ENCODE results near the gene FAAH2.
A peak's percentile ranks its signal among the peaks of the same experiment; 100 is the strongest.
"Not testable (repeated sequence)": the region's sequence is repeated elsewhere in the genome, so short reads cannot be mapped to it uniquely, and the experiment has no call there.

The FAAH2 gene

DNA sequence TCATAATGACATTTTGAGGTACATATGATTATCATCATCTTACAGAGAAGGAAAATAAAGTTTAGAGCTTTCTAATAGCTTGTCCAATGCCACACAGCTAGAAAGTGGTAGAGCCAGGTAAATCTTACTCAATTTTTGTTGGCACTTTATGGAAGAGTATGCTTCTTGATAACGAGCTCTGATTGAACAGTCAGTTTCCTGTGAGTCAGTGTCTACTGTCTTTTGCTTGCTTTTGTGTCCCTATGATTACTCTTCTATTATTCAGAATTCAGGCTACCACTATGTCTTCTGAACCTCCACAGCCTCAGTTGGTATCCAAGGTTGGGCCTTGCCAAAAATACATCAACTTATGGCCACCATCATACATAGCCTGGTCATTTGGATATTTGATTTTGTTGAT, 2.6 kb downstream of the FAAH2 start:
- H3K9me3 ChIP-seq (replicated peaks; ENCODE audit: insufficient read depth, low read length) = no peaks in the 10 kb centered on the region
- H4K20me1 ChIP-seq (ENCODE audit: insufficient read depth, low read length) = no peaks in the 10 kb centered on the region
- TF ChIP-seq EZH2phosphoT487 (IDR thresholded peaks at IDR 0.05; ENCODE audit: low read length) (no peak), CTCF (IDR thresholded peaks at IDR 0.05; ENCODE audit: low read length) (no peak), EZH2 (optimal IDR thresholded peaks at IDR 0.05; ENCODE audit: low read depth, low read length) (no peak)
- H3K36me3 ChIP-seq (replicated peaks; ENCODE audit: insufficient read depth, low read length) = peaks cover 8% of the 10 kb centered on the region; the same call in 1 of the 2 replicates
- no peaks in the 10 kb centered on the region for H3K9me2 ChIP-seq (replicated peaks; ENCODE audit: insufficient read depth, low read length)
- H3K4me1 ChIP-seq (ENCODE audit: low read length) = peaks cover 18% of the 10 kb centered on the region
- no peak overlapping the region for H2AFZ ChIP-seq (ENCODE audit: low read length)
- H3K27ac ChIP-seq (ENCODE audit: low read length) = no peak overlapping the region
- H3K4me3 ChIP-seq (ENCODE audit: low read length) = no peak overlapping the region
- no peaks in the 10 kb centered on the region for H3K27me3 ChIP-seq (replicated peaks; ENCODE audit: insufficient read depth, low read length)
- H3K4me2 ChIP-seq (ENCODE audit: low read depth, low read length) = 0 out of 2 replicates have a peak overlapping the region, but pooled peaks have one; percentile 2
- DNase-seq = no peak
- no peak overlapping the region for H3K9ac ChIP-seq (ENCODE audit: low read length)
- H3F3A ChIP-seq (ENCODE audit: insufficient read depth, low read length) = peaks cover 32% of the 10 kb centered on the region
- H3K79me2 ChIP-seq (ENCODE audit: low read length) = peaks cover 34% of the 10 kb centered on the region

- peaks cover 12% of the 10 kb centered on the region for H3K79me2 ChIP-seq (ENCODE audit: low read length)
- no peaks in the 10 kb centered on the region for H3K4me1 ChIP-seq (ENCODE audit: low read length)
- no peak overlapping the region for H2AFZ ChIP-seq (ENCODE audit: low read length)
- TF ChIP-seq EZH2phosphoT487 (IDR thresholded peaks at IDR 0.05; ENCODE audit: low read length) (no peak), CTCF (IDR thresholded peaks at IDR 0.05; ENCODE audit: low read length) (no peak), EZH2 (optimal IDR thresholded peaks at IDR 0.05; ENCODE audit: low read depth, low read length) (no peak)
- no peaks in the 10 kb centered on the region for H3F3A ChIP-seq (ENCODE audit: insufficient read depth, low read length)
- H3K9me3 ChIP-seq (replicated peaks; ENCODE audit: insufficient read depth, low read length) = no peaks in the 10 kb centered on the region
- H3K4me3 ChIP-seq (ENCODE audit: low read length) = no peak overlapping the region
- no peak overlapping the region for H3K9ac ChIP-seq (ENCODE audit: low read length)
- H3K27me3 ChIP-seq (replicated peaks; ENCODE audit: insufficient read depth, low read length) = no peaks in the 10 kb centered on the region
- no peaks in the 10 kb centered on the region for H3K9me2 ChIP-seq (replicated peaks; ENCODE audit: insufficient read depth, low read length)
- no peaks in the 10 kb centered on the region for H4K20me1 ChIP-seq (ENCODE audit: insufficient read depth, low read length)
- no peak overlapping the region for H3K27ac ChIP-seq (ENCODE audit: low read length)
- peaks cover 8% of the 10 kb centered on the region; the same call in 1 of the 2 replicates for H3K36me3 ChIP-seq (replicated peaks; ENCODE audit: insufficient read depth, low read length)
- DNase-seq = no peak
- H3K4me2 ChIP-seq (ENCODE audit: low read depth, low read length) = no peak overlapping the region
Measured at GRCh38 chrX:57294961-57295360, 8.5 kb downstream of the FAAH2 start.

- not testable (repeated sequence) for H3K9me3 ChIP-seq (replicated peaks; ENCODE audit: insufficient read depth, low read length); H3K27me3 ChIP-seq (replicated peaks; ENCODE audit: insufficient read depth, low read length); H3K4me3 ChIP-seq (ENCODE audit: low read length); H4K20me1 ChIP-seq (ENCODE audit: insufficient read depth, low read length); H3K9ac ChIP-seq (ENCODE audit: low read length); H3K36me3 ChIP-seq (replicated peaks; ENCODE audit: insufficient read depth, low read length); H3K4me1 ChIP-seq (ENCODE audit: low read length); H3K27ac ChIP-seq (ENCODE audit: low read length); H2AFZ ChIP-seq (ENCODE audit: low read length); H3K9me2 ChIP-seq (replicated peaks; ENCODE audit: insufficient read depth, low read length); H3K79me2 ChIP-seq (ENCODE audit: low read length); DNase-seq; H3F3A ChIP-seq (ENCODE audit: insufficient read depth, low read length); H3K4me2 ChIP-seq (ENCODE audit: low read depth, low read length)
Measured at GRCh38 chrX:57295679-57296078, 9.2 kb downstream of the FAAH2 start.

DNA sequence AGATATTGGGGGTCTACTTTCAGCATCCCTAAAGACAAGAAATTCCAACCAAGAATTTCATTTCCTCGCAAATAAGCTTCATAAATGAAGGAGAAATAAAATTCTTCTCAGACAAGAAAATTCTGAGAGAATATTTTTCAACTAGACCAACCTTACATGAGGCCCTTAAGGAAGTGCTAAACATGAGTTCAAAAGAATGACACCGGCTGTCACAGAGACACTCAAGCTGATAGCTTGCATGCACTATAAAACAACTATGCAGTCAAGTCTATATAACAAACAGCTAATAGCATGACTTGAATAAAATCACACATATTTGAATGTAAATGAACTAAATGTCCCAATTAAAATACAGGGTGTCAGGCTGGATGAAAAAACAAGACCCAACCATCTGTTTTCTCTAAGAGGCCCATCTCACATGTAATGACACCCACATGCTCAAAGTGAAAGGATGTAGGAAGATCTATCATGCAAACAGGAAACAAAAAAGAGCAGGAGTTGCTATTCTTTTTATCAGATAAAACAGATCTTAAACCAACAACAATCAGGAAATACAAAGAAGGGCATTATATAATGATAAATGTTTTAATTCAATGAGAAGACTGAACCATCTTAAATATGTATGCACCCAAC, 27.2 kb downstream of the FAAH2 start:
- TF ChIP-seq EZH2phosphoT487 (IDR thresholded peaks at IDR 0.05; ENCODE audit: low read length) (no peak), CTCF (IDR thresholded peaks at IDR 0.05; ENCODE audit: low read length) (no peak), EZH2 (optimal IDR thresholded peaks at IDR 0.05; ENCODE audit: low read depth, low read length) (no peak)
- Histone ChIP-seq H2AFZ (ENCODE audit: low read length) (no peak overlapping the region), H3K27me3 (replicated peaks; ENCODE audit: insufficient read depth, low read length) (no peaks in the 10 kb centered on the region), H3F3A (ENCODE audit: insufficient read depth, low read length) (no peaks in the 10 kb centered on the region), H3K36me3 (replicated peaks; ENCODE audit: insufficient read depth, low read length) (peaks cover 13% of the 10 kb centered on the region), H3K9me3 (replicated peaks; ENCODE audit: insufficient read depth, low read length) (no peaks in the 10 kb centered on the region), H3K4me1 (ENCODE audit: low read length) (no peaks in the 10 kb centered on the region), H3K9me2 (replicated peaks; ENCODE audit: insufficient read depth, low read length) (no peaks in the 10 kb centered on the region), H3K4me3 (ENCODE audit: low read length) (no peak overlapping the region), H4K20me1 (ENCODE audit: insufficient read depth, low read length) (no peaks in the 10 kb centered on the region), H3K9ac (ENCODE audit: low read length) (no peak overlapping the region), H3K79me2 (ENCODE audit: low read length) (no peaks in the 10 kb centered on the region), H3K27ac (ENCODE audit: low read length) (no peak overlapping the region), H3K4me2 (ENCODE audit: low read depth, low read length) (no peak overlapping the region)
- DNase-seq = no peak

Measured in MM.1S (cell line).